Hepatocyte (in vitro differentiated cells): ENCODE data around the gene SESN1. TPM values are rescaled to one million over a fixed set of nuclear protein-coding genes. Genes with fewer than 3 reads are reported as not detected.

Experiments used
- DNase-seq: peaks from one replicate; pipeline ENCODE4 v3.0.0-alpha.2; 2016; ENCODE audit warnings: low spot score
- H2AFZ ChIP-seq: fragments of 200-600 bp; sonication (generic); 2 replicates; pipeline ENCODE4 v1.6.0; 2016; ENCODE audit warnings: antibody characterized with exemption, mild to moderate bottlenecking
- H3K27ac ChIP-seq: fragments of 200-600 bp; sonication (generic); 2 replicates; pipeline ENCODE4 v1.5.1; 2016; ENCODE audit warnings: mild to moderate bottlenecking
- H3K27me3 ChIP-seq: fragments of 200-600 bp; sonication (generic); 2 replicates; pipeline ENCODE4 v1.6.1; 2016
- H3K36me3 ChIP-seq: fragments of 200-600 bp; sonication (generic); replicated peaks from 2 replicates; pipeline ENCODE4 v1.5.1; 2016; ENCODE audit warnings: low read depth; ENCODE audit not compliant: insufficient read depth
- H3K4me1 ChIP-seq: fragments of 200-600 bp; sonication (generic); 2 replicates; pipeline ENCODE4 v1.5.1; 2016; ENCODE audit warnings: mild to moderate bottlenecking, moderate library complexity; ENCODE audit not compliant: insufficient read depth
- H3K4me2 ChIP-seq: fragments of 200-600 bp; sonication (generic); 2 replicates; pipeline ENCODE4 v1.6.0; 2016
- H3K4me3 ChIP-seq: fragments of 200-600 bp; sonication (generic); 2 replicates; pipeline ENCODE4 v1.5.1; 2016; ENCODE audit warnings: mild to moderate bottlenecking
- H3K79me2 ChIP-seq: fragments of 200-600 bp; sonication (generic); 2 replicates; pipeline ENCODE4 v1.6.0; 2017; ENCODE audit warnings: mild to moderate bottlenecking
- H3K9me2 ChIP-seq: fragments of 200-600 bp; sonication (generic); replicated peaks from 2 replicates; pipeline ENCODE4 v1.6.0; 2017; ENCODE audit warnings: mild to moderate bottlenecking; ENCODE audit not compliant: insufficient read depth
- H3K9me3 ChIP-seq: fragments of 200-600 bp; sonication (generic); 2 replicates; pipeline ENCODE4 v1.5.1; 2016; ENCODE audit warnings: low read depth, mild to moderate bottlenecking
- H4K20me1 ChIP-seq: fragments of 200-600 bp; sonication (generic); 2 replicates; pipeline ENCODE4 v1.6.0; 2016; ENCODE audit warnings: mild to moderate bottlenecking; ENCODE audit not compliant: insufficient read depth, poor library complexity, severe bottlenecking
- EZH2 ChIP-seq: fragments of 200-600 bp; sonication (generic); IDR thresholded peaks from 2 replicates; pipeline ENCODE4 v1.6.1; 2016; ENCODE audit warnings: antibody characterized with exemption, mild to moderate bottlenecking, borderline replicate concordance
- EZH2phosphoT487 ChIP-seq: fragments of 200-600 bp; sonication (generic); IDR thresholded peaks from one replicate; pipeline ENCODE4 v1.6.1; 2018; ENCODE audit warnings: antibody characterized with exemption, mild to moderate bottlenecking, low read depth, moderate library complexity; ENCODE audit not compliant: unreplicated experiment, severe bottlenecking
- WGBS: methylation state at CpG from one replicate; pipeline ENCODE4 v1.1.6; 2016; ENCODE audit warnings: low lambda C conversion rate; ENCODE audit errors: missing lambda C conversion rate; 5-methylcytosine and 5-hydroxymethylcytosine counted together
- polyA plus RNA-seq: library from polyadenylated mRNA; unstranded; fragments of >200 nt; fragmentation: Nextera tagmentation; extraction: Ambion mirVana; gene quantifications from 2 replicates; pipeline ENCODE4 v1.2.1, GENCODE V29; 2016
- total RNA-seq: library from RNA; depleted of rRNA; stranded (reverse); fragments of >200 nt; gene quantifications from 2 replicates; pipeline ENCODE4 v1.2.3, GENCODE V29; 2014
- TF ChIP-seq, protein P1 (sequence below): fragments of 200-600 bp; sonication (generic); IDR thresholded peaks from 2 replicates; pipeline ENCODE4 v1.5.1; 2016; ENCODE audit warnings: antibody characterized with exemption, mild to moderate bottlenecking; ENCODE audit not compliant: poor library complexity

SESN1 gene
- total and polyA plus RNA-seq, 2 experiments from 2014 or later = 29.1 to 59.1 TPM

DNA sequence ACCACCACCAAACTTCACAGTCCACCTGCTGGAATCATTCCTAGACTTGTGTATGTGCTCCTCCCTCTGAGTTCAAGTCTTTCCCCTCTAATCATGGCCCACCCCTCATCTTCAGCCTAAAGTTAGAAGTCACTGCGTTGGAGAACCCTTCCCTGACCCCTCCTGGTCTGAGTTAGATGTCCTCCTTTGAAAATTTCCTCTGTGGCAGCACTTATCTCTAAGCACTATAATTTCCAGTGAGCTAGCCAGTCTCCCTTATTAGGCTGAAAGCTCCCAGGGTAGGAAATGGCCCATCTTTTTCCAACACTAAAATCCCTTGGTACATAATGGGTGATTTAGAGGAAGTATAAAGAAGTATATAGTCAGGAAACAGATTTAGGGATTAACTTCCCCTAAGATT lies 63.2 kb downstream of the SESN1 start:
- no peaks in the 10 kb centered on the region for H4K20me1 ChIP-seq
- H3K4me3 ChIP-seq = no peak overlapping the region
- no peak overlapping the region for H3K4me2 ChIP-seq
- DNase-seq = no peak
- no peaks in the 10 kb centered on the region for H3K36me3 ChIP-seq
- H3K4me1 ChIP-seq = peaks cover 6% of the 10 kb centered on the region
- no peaks in the 10 kb centered on the region for H3K9me3 ChIP-seq
- H3K9me2 ChIP-seq = no peaks in the 10 kb centered on the region
- no peak overlapping the region for H2AFZ ChIP-seq
- peaks cover 9% of the 10 kb centered on the region for H3K79me2 ChIP-seq
- H3K27ac ChIP-seq = no peak overlapping the region
- WGBS = 63% methylated on average over 1 of the region's 1 CpG
- TF ChIP-seq, protein P1, sequence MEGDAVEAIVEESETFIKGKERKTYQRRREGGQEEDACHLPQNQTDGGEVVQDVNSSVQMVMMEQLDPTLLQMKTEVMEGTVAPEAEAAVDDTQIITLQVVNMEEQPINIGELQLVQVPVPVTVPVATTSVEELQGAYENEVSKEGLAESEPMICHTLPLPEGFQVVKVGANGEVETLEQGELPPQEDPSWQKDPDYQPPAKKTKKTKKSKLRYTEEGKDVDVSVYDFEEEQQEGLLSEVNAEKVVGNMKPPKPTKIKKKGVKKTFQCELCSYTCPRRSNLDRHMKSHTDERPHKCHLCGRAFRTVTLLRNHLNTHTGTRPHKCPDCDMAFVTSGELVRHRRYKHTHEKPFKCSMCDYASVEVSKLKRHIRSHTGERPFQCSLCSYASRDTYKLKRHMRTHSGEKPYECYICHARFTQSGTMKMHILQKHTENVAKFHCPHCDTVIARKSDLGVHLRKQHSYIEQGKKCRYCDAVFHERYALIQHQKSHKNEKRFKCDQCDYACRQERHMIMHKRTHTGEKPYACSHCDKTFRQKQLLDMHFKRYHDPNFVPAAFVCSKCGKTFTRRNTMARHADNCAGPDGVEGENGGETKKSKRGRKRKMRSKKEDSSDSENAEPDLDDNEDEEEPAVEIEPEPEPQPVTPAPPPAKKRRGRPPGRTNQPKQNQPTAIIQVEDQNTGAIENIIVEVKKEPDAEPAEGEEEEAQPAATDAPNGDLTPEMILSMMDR = no peak
- TF ChIP-seq EZH2phosphoT487 (no peak), EZH2 (no peak)
- no peaks in the 10 kb centered on the region for H3K27me3 ChIP-seq

DNA sequence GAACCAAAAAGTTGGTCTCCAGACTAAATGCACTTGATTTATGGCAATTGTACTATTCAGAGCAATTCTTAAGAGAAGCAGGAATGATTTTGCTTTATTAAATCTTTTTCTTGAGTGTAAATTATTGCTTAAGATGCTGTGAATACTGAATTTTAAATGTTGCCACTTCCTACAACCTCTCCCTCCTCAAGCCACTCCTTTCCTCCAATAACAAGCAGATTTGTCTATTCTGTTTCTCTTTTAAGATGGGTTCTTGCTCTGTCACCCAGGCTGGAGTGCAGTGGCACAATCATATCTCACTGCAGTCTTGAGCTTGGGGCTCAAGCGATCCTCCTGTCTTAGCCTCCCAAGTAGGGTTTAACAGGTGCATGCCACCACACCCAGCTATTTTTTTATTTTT lies 65.3 kb downstream of the SESN1 start:
- Histone ChIP-seq H3K36me3 (no peaks in the 10 kb centered on the region), H3K27me3 (no peaks in the 10 kb centered on the region), H3K9me2 (no peaks in the 10 kb centered on the region), H3K79me2 (peaks cover 8% of the 10 kb centered on the region), H3K4me1 (no peaks in the 10 kb centered on the region), H3K27ac (no peak overlapping the region), H3K4me2 (no peak overlapping the region), H4K20me1 (no peaks in the 10 kb centered on the region), H2AFZ (no peak overlapping the region), H3K4me3 (no peak overlapping the region), H3K9me3 (no peaks in the 10 kb centered on the region)
- WGBS = 92% methylated on average over 1 of the region's 1 CpG
- no peak for DNase-seq
- no peak for TF ChIP-seq EZH2
- TF ChIP-seq, protein P1 = no peak
- TF ChIP-seq EZH2phosphoT487 = no peak

DNA sequence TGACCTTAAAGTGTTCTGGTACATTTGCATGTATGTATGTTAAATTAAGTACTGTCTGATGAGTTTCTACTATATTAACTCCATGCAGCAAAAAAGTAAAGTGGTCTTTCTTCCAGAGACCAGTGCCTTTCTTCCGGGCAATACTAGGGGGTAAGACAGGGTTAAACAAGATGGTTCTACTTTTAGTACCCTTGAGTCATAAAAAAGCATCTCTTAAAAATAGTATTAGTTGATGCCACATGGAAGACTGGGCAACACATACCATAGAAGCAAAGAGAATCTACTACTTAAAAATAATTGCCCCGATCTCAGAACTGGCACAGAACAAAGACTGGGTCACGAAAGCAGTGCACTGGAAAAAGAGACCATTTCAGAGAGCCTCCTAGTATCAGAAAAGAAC lies 66.2 kb downstream of the SESN1 start:
- Histone ChIP-seq H3K4me1 (no peaks in the 10 kb centered on the region), H3K9me3 (no peaks in the 10 kb centered on the region), H3K27me3 (no peaks in the 10 kb centered on the region), H3K9me2 (no peaks in the 10 kb centered on the region), H3K27ac (no peak overlapping the region), H3K4me3 (no peak overlapping the region), H3K79me2 (peaks cover 5% of the 10 kb centered on the region), H3K4me2 (no peak overlapping the region), H3K36me3 (no peaks in the 10 kb centered on the region), H2AFZ (no peak overlapping the region), H4K20me1 (no peaks in the 10 kb centered on the region)
- WGBS = 95% methylated on average over 3 of the region's 3 CpGs
- no peak for TF ChIP-seq EZH2
- TF ChIP-seq EZH2phosphoT487 = no peak
- TF ChIP-seq, protein P1 = no peak
- DNase-seq = no peak

DNA sequence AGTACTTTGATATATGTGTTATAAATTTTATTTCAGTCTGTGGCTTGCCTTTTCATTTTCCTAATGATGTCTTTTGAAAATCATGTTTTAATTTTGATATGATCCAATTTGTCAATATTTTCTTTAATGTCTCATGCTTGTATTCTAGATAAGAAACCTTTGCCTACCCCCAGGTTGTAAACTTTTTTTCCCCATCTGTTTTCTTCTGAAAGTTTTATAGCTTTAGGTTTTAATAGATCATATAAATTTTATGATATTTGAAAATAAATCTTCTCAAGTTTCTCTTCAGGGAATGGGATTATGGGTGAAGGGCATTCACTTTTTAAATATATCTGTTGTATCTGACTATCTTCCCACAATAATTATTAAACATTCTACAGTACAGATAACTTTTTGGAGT lies 66.7 kb downstream of the SESN1 start:
- no peak for DNase-seq
- Histone ChIP-seq H3K4me1 (no peaks in the 10 kb centered on the region), H3K9me3 (no peaks in the 10 kb centered on the region), H3K27me3 (no peaks in the 10 kb centered on the region), H3K36me3 (no peaks in the 10 kb centered on the region), H3K79me2 (peaks cover 5% of the 10 kb centered on the region), H4K20me1 (no peaks in the 10 kb centered on the region), H3K4me3 (no peak overlapping the region), H3K9me2 (no peaks in the 10 kb centered on the region), H2AFZ (no peak overlapping the region), H3K4me2 (no peak overlapping the region), H3K27ac (no peak overlapping the region)
- TF ChIP-seq EZH2phosphoT487 (no peak), EZH2 (no peak)
- TF ChIP-seq, protein P1 = no peak
